Testis (tissue), 2 donors: ENCODE measurements around the gene MARS1.

Experiments
- POLR2A ChIP-seq: fragments of 450-650 bp; IDR thresholded peaks from one replicate; pipeline ENCODE4 v1.6.1; 2017; ENCODE audit warnings: antibody characterized with exemption, mild to moderate bottlenecking, moderate library complexity
- TF ChIP-seq, protein P1 (sequence below), 3 experiments: fragments of 450-650 bp in 2 of 3; fragments of 200-600 bp in 1 of 3; sonication (generic) in 1 of 3; IDR thresholded peaks; one replicate each; pipeline ENCODE4 v1.5.1; 2016 to 2019; ENCODE audit warnings: antibody characterized with exemption in 3 of 3, mild to moderate bottlenecking in 2 of 3, moderate library complexity in 1 of 3

DNA sequence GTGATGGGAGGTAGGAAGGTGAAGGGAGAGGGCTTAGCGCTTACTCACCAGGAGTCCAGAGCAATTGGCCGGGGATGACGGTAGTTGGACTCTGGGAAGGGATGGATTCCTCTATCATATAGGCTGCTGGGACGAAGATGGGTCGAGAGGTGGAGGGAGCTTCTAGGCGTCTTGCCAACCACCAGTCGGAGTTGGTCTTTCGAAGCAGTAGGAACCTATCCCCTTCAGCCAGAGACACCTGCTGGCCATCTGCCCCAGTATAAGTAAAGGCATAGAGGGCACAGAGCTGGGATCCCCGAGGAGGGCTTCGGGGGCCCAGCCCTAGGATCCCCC is 8.9 kb upstream of the MARS1 start:
- TF ChIP-seq, protein P1, sequence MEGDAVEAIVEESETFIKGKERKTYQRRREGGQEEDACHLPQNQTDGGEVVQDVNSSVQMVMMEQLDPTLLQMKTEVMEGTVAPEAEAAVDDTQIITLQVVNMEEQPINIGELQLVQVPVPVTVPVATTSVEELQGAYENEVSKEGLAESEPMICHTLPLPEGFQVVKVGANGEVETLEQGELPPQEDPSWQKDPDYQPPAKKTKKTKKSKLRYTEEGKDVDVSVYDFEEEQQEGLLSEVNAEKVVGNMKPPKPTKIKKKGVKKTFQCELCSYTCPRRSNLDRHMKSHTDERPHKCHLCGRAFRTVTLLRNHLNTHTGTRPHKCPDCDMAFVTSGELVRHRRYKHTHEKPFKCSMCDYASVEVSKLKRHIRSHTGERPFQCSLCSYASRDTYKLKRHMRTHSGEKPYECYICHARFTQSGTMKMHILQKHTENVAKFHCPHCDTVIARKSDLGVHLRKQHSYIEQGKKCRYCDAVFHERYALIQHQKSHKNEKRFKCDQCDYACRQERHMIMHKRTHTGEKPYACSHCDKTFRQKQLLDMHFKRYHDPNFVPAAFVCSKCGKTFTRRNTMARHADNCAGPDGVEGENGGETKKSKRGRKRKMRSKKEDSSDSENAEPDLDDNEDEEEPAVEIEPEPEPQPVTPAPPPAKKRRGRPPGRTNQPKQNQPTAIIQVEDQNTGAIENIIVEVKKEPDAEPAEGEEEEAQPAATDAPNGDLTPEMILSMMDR (IDR thresholded peaks at IDR 0.05), result no peak
- TF ChIP-seq POLR2A, result no peak
